CD4-positive, alpha-beta T cell treated with Interleukin-4 for 4 hours (primary cell): Measurements from ENCODE around the gene ATP6V1C2.

ENCODE experiments used
- DNase-seq: peaks from one replicate; pipeline ENCODE4 v3.0.0-alpha.2; 2020

ATP6V1C2 gene, protein sequence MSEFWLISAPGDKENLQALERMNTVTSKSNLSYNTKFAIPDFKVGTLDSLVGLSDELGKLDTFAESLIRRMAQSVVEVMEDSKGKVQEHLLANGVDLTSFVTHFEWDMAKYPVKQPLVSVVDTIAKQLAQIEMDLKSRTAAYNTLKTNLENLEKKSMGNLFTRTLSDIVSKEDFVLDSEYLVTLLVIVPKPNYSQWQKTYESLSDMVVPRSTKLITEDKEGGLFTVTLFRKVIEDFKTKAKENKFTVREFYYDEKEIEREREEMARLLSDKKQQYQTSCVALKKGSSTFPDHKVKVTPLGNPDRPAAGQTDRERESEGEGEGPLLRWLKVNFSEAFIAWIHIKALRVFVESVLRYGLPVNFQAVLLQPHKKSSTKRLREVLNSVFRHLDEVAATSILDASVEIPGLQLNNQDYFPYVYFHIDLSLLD

DNA sequence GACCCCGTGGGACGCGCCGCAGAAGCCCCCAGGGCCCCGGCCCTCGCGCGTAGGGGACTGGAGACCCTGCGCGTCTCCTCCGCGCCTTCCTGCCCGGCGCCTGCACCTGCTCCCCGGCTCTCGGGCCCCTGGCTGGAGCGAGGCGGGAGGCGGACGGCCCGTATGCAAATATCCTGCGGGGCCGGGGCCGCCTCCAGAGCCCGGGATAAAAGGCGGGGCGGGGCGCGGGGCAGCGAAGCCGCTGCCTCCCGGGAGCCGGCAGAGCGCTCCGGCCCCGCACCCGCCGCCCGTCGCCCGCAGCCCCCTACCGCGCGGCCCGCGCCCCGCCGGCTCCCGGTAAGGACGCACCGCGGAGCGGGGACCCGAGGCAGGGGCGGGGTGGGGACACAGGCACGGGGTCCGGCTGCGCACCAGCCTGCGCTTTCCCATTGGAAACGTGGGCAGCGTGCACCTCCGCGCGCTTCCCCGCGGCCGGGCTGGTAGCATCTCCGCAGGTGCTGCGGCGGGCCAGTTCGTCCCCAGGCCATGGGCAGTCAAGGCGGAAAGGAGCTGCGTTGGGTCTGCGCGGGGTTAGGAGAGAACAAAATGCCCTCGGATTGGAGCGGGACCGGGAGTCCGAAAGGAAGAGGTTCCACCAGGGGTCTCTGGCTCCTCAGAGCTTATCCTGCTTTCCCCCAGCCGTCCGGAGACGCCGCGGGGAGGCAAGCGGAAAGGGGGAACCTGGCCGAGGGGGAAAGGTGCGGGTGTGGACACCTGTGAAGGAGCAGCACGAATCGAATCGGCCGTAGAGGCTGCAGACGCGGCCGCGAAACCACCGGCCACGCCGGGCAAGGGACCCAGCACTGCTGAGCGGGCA lies at the start of gene ATP6V1C2:
Gene ATP6V1C2 (plus strand): TSS at position 235 of the 856 bp plus-strand sequence. CDS start 1,220 bp downstream, outside the sequence.
- DNase-seq = no peak

GRCh38 chr2:10675131-10675530 lies 46.3 kb upstream of the ATP6V1C2 start:
- DNase-seq = peak; percentile 23

DNA sequence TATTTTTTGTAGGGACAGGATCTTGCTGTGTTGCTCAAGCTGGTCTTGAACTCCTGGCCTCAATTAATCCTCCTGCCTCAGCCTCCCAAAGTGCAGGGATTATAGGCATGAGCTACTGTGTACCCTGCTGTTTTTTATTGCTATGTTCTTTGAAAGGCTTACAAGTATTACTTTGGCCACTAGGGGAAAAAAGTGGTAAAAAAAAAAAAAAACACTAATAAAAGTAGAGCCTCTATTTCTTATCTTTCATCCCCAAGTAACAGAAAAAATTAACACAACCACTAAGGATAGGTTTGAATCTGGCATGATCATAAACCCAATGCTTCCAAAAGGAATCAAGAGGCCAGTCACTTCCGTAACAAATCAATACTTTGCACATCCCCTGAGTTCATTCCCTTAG lies 43.2 kb upstream of the ATP6V1C2 start:
- DNase-seq = no peak

DNA sequence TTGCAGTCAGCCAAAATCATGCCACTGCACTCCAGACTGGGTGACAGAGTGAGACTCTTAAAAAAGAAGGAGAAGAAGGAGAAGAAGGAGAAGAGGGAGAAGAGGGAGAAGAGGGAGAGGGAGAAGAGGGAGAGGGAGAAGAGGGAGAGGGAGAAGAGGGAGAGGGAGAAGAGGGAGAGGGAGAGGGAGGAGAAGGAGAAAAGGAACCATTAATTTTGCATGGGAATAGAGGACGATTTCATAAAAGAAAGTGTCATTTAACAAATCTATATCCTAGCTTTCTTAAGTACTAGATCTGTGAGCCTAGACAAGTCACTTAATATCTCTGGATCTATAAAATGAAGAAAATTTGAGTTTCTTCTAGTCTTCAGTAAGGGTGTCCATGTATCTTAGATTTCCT lies 41.2 kb upstream of the ATP6V1C2 start:
- DNase-seq = no peak

DNA sequence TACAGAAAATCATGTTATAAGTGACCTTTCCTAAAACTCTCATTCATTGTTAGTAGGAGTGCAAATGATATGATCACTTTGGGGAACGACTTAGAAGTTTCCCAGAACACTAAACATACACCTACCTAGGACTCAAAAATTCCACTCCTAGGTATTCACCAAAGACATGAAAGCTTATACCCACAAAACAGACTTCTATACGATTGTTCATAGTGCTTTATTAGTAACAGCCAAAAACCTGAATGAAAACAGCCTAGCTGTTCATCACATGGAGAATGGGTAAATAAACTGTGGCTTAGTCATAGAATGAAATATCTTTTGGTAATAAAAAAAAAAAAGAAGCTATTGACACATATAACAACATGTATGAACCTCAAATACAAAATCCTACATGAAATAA lies 40.5 kb upstream of the ATP6V1C2 start:
- DNase-seq = no peak

DNA sequence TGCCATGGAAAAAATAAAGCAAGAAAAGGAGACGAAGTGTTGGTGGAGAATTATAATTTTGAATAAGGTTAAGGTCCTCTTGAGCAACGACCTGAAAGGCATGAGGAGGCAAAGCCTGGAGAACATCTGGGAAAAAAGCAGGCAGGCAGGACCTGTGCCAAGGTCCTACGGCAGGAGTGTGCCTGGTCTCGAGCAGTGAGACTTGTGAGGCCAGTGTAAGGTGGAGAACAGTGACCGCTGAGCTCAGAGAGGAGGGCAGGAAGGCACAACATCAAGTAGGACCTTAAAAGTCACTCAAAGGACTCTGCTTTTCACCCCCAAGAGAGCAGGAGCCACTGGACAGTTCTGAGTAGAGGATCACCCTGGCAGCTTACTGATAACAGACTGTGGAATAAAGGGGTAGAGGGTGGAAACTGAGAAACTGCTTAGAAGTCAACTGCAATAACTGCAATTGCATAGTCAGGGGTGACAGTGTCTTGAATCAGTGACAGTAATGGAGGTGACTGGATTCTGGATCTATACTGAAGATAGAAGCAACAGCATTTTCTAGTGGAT lies 35.2 kb upstream of the ATP6V1C2 start:
- DNase-seq = no peak

GRCh38 chr2:10688921-10689807 lies 32.3 kb upstream of the ATP6V1C2 start:
- DNase-seq = no peak

- DNase-seq = no peak
These were observed 29.9 kb upstream of the ATP6V1C2 start for GRCh38 chr2:10691521-10691920.

DNA sequence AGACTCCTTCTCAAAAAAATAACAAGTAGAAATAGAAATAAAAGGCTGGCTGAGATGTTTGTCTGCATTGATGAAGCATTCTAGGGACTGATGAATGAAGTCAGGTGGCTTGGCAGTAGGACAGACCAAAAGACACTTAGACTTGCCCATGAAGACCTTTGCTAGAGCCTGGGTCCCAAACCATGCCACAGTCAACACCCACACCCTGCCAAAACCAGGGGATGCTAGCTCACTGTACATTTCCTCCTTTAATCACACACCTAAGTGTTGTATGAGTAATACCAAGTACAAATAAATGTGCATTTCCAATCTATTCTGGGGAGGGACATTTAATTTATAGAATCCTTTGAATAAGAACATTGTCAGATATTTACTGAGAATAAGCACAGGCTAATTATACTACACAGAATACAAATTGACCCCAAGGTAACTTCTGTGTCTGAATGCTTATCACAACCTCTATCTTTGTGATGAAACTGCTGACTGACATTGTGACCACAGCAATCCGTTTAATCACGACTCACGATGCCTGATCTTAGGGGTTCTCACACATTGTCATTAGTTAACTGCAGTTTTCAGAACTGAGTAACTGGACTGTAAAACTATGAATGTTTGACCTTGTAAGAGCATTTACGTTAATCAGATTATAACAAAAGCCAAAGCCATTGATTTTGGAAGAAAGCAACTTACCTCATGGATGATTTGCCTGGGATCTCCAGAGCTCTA lies 21.2 kb upstream of the ATP6V1C2 start:
- no peak for DNase-seq

DNA sequence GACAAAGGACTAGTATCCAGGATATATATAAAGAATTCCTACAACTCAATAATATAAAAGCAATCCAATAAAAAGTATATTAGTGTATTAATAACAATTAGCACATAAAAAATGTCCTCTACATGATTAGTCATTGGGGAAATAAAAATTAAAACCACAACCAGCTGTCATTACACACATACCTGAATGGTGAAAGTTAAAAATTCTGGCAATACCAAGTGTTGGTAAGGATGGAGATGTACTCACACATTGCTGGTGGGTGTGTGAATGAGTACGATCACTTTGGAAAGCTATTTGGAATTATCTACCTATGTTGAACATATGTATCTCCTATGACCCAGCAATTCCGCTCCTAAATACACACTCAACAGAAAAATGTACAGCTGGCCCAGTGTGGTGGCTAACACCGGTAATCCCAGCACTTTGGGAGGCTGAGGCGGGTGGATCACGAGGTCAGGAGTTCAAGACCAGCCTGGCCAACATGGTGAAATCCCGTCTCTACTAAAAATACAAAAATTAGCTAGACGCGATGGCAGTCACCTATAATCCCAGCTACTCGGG lies 17.3 kb upstream of the ATP6V1C2 start:
- no peak for DNase-seq

- DNase-seq = no peak
These were observed 15.4 kb upstream of the ATP6V1C2 start for GRCh38 chr2:10706033-10706432.

- no peak for DNase-seq
These were observed 13.6 kb upstream of the ATP6V1C2 start for GRCh38 chr2:10707831-10708230.

GRCh38 chr2:10709290-10709939 lies 12.0 kb upstream of the ATP6V1C2 start:
- no peak for DNase-seq

GRCh38 chr2:10712185-10712809 lies 9.1 kb upstream of the ATP6V1C2 start:
- no peak for DNase-seq

DNA sequence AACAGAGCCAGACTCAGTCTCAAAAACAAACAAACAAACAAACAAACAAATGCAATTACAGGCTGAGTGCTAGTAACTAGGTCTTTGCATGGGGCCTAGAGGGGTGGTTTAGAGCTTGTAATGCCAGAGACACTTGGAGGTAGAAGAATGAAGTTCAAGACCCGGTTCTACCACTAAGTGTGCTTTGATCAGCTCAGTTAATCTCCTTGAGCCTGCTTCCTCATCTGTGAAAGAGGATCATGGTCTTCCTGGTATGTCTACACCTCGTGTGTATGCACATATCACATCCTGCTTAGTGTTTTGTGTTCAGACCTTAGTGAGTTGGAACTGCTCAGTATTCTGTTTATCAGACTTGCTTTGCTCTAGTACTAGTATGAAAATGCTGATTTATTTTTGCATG lies 4.8 kb upstream of the ATP6V1C2 start:
- DNase-seq = no peak

DNA sequence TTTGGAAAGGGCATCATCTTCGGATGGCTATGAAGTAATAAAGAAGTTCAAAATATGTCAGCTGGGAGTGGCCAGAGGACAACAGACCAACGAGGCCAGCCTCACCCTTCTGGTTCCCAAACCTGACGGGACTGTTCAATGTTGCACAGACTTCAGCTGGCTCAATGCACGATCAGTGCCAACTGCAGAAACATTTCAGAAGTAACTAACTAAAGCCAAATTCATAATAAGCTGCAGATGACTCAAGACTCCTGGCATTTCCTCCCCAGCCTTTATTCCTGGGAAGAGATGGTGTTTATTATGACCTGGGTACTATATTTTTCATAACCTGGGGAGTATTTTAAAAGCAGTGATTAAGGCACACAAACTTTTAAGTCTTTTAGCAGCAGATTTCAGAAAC lies 3.8 kb upstream of the ATP6V1C2 start:
- no peak for DNase-seq

DNA sequence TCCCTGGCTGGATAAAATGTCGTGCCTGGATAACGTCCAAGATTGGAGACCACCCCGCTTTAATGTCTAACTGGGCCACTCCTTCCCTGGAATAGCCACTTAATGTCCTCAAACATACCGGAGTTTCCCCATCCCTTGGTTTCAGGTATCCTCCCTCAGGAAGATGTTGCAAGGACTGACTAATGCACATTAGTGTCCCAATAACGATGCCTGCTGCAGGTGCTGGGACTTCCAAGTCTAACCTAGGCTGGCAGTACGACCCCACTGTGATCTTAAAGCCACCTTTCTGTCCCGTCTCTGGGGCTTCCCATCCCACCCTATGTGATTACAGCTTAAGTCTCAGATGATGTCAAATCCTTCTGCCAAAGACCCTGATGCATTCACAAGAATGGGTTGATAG lies 1.1 kb upstream of the ATP6V1C2 start:
- DNase-seq = no peak

DNA sequence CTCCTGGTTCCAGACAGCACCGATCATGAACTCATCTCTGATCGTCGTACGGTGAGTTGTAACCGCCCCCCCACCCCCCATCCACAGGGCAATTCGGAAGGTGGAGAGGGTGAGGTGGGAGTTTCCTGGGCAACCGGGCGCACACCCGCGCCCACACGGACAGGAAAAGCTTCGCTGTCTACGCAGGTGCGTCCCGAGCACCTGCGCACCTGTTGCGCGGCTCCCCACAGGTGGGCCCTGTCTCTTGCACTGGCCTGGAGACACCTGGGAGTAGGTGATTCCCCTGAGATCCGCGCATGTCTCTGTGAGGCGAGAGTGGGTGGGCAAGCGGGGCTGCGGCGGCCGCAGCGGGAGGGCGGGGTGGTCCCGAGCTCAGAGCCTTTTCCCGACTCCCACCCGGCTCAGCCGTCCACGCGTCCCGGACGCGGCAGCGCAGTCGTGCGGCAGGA lies 459 bp upstream of the ATP6V1C2 start:
- DNase-seq = no peak

DNA sequence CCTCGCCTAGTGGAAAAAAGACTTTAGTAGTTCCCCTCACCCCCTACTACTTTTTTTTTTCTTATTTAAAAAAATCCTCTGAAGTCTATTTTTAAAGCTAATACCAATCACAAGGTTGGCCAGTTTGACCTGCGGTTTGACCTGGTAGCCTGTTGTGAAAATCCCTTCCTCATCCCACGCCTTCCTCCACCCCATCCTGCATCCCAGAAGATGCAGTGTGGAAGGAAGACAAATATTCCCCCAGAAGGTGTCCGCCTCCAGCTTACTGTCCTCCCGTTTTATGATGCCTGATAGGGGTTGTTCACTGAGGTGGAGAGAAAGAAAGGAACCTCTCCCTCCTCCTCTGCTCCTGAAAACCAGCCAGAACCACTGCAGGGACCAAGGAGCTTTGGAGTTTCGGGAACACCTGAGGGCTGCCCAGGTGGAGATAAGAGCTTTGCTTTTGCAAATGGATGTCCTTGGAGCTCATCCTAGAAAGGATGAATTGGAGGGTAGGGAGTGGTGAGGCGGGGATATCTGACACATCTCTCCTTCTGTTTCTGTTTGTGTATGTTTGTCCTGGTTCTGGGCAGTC lies 909 bp downstream of the ATP6V1C2 start:
- DNase-seq = no peak

- no peak for DNase-seq
These were observed 11.6 kb downstream of the ATP6V1C2 start for GRCh38 chr2:10732924-10733565.
